HEK293 (cell line): Measurements from ENCODE around the gene ADAMTSL3.

Experiments used
- CTCF ChIP-seq: fragments of 450-650 bp; formaldehyde crosslinking; IDR thresholded peaks from 2 replicates; pipeline ENCODE4 v1.5.1; 2016; ENCODE audit warnings: missing biosample characterization, missing genetic modification characterization
- ZBTB7A ChIP-seq: fragments of 450-650 bp; formaldehyde crosslinking; IDR thresholded peaks from 2 replicates; pipeline ENCODE4 v1.5.1; 2016; ENCODE audit warnings: low read depth, missing biosample characterization, missing genetic modification characterization
- ZSCAN23 ChIP-seq: fragments of 450-650 bp; formaldehyde crosslinking; IDR thresholded peaks from 2 replicates; pipeline ENCODE4 v1.5.1; 2016; ENCODE audit warnings: missing biosample characterization, missing genetic modification characterization

- no peak for TF ChIP-seq ZSCAN23 (tag by site-specific recombination)
- no peak for TF ChIP-seq CTCF
- no peak for TF ChIP-seq ZBTB7A (tag by site-specific recombination)
These were observed 80.6 kb downstream of the ADAMTSL3 start for GRCh38 chr15:83734487-83734886.
